ENCODE data around the gene MCMBP.

DNA sequence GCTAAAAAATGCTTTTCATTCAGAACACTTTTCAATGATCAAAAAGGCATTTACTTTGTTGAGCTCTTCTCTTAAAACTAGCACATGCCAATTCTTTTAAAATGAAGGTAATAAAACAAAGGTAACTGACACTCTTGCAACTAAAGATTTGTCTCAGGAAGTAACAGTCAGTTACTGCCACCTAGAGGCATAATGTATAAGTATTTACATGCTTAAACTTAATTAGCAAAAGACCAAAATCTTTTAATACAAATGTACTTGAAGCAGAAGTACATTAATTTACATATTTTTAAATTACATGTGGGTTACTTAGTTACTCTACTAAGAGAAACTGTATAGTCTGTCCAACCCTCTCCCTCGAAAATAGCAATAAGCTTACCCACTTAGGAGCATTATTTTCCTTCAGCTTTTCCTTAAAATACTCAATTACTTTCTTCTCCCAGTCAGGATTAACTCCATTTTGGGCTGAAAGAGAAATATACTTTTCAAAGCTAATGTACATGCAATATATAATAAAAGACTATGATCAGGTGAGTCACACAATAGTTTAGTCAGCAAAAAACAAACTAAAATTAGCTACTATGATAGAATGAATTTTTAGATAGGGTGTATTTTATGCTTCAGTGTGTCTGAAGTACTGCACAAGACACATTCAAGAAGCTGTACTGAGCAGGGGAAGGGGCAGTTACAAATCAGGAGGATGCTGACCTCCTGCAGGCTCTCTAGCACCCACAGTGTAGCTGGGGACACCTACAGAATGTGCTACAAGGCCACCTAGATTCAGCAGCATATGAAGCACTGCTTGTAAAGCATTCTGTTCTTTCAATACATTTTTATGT is 13.0 kb downstream of the MCMBP start:
- TF ChIP-seq, protein P1, sequence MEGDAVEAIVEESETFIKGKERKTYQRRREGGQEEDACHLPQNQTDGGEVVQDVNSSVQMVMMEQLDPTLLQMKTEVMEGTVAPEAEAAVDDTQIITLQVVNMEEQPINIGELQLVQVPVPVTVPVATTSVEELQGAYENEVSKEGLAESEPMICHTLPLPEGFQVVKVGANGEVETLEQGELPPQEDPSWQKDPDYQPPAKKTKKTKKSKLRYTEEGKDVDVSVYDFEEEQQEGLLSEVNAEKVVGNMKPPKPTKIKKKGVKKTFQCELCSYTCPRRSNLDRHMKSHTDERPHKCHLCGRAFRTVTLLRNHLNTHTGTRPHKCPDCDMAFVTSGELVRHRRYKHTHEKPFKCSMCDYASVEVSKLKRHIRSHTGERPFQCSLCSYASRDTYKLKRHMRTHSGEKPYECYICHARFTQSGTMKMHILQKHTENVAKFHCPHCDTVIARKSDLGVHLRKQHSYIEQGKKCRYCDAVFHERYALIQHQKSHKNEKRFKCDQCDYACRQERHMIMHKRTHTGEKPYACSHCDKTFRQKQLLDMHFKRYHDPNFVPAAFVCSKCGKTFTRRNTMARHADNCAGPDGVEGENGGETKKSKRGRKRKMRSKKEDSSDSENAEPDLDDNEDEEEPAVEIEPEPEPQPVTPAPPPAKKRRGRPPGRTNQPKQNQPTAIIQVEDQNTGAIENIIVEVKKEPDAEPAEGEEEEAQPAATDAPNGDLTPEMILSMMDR (conservative IDR thresholded peaks at IDR 0.05 in 1 of 2, IDR thresholded peaks at IDR 0.05 in 1 of 2; ENCODE audit: low read depth in 1 of 2, low read length in 2 of 2) = peak; percentile 11 to 52
- no peak for TF ChIP-seq EZH2 (IDR thresholded peaks at IDR 0.05; ENCODE audit: low read length, missing control alignments)

All from fibroblast of lung (primary cell).